Measurements from ENCODE around the gene GATB.

GATB gene

DNA sequence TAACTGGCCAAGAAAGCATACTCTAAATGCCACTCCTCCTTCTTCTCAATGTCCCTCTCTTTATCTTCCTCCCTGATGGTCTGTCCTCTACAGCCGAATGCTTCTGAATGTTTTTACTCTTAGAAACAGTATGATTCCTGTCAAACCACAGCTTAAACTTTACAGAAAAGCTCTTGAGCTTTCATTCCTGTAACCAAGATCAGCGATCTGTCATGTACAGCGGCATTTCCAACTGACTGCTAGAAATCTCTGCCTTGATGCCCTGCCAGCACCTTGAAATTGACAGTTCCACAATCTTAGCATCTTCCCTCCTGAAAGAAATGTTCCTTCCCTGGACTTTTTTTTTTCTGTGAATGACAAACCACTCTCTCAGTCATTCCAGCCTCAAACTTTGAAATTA, 11.5 kb upstream of the GATB start:
- peaks cover 32% of the 10 kb centered on the region for H3K4me1 Mint-ChIP-seq
- TF ChIP-seq, protein P1, sequence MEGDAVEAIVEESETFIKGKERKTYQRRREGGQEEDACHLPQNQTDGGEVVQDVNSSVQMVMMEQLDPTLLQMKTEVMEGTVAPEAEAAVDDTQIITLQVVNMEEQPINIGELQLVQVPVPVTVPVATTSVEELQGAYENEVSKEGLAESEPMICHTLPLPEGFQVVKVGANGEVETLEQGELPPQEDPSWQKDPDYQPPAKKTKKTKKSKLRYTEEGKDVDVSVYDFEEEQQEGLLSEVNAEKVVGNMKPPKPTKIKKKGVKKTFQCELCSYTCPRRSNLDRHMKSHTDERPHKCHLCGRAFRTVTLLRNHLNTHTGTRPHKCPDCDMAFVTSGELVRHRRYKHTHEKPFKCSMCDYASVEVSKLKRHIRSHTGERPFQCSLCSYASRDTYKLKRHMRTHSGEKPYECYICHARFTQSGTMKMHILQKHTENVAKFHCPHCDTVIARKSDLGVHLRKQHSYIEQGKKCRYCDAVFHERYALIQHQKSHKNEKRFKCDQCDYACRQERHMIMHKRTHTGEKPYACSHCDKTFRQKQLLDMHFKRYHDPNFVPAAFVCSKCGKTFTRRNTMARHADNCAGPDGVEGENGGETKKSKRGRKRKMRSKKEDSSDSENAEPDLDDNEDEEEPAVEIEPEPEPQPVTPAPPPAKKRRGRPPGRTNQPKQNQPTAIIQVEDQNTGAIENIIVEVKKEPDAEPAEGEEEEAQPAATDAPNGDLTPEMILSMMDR (IDR thresholded peaks at IDR 0.05; ENCODE audit: unreplicated experiment in 3 of 3): no peak
- peaks cover 11% of the 10 kb centered on the region for H3K36me3 Mint-ChIP-seq (ENCODE audit: low read depth)
- H3K27me3 Mint-ChIP-seq (ENCODE audit: low read depth): no peaks in the 10 kb centered on the region
- peak overlapping the region in 1 of 3 experiments; percentile 74 for H3K27ac Mint-ChIP-seq
- H3K4me3 Mint-ChIP-seq: no peak overlapping the region
- peaks cover 24% of the 10 kb centered on the region for H3K9me3 Mint-ChIP-seq

DNA sequence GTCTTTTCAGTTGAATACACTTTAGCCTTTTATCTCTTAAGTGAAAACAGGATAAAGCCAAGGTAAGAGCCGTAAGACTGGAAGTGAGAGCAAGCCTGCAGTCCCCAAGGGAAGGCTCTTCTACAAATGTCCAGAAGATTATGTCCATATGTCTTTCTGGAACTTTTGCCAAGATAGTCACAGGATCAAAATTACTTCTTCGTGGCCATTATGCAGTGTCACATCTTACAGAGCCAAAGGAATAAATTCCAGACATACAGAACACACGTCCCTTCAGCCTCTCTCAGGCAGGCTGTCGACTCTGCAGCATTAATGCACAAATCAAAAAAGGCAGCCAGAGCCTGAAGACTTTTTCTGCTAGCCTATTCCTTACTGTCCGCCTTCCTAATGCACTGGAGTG, 10.9 kb upstream of the GATB start:
- H3K27ac Mint-ChIP-seq: peak overlapping the region in 1 of 3 experiments; percentile 74
- no peak overlapping the region for H3K4me3 Mint-ChIP-seq
- TF ChIP-seq, protein P1 (IDR thresholded peaks at IDR 0.05; ENCODE audit: unreplicated experiment in 3 of 3): no peak
- H3K36me3 Mint-ChIP-seq (ENCODE audit: low read depth): peaks cover 11% of the 10 kb centered on the region
- H3K9me3 Mint-ChIP-seq: peaks cover 23% of the 10 kb centered on the region
- no peaks in the 10 kb centered on the region for H3K27me3 Mint-ChIP-seq (ENCODE audit: low read depth)
- H3K4me1 Mint-ChIP-seq: peaks cover 32% of the 10 kb centered on the region

DNA sequence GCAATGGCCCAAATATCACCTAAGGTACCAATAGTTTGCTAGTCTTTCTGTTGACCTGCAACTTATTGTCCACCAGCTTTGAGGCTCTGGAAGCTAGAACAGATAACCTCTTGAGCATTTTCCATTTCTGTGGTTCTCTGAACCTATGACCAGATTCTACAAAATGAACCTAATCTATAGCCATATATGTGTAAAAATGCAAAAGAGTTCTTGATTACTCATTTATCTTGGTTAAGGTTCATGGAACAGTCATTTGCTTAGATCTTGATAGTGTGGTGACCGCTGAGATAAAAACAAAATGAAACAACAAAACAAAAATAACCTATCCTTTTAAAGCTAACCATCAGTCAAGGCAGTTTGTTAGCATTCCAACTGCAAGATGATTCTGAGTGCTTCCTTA, 9.3 kb upstream of the GATB start:
- Mint-ChIP-seq H3K27me3 (ENCODE audit: low read depth) (no peaks in the 10 kb centered on the region), H3K4me1 (peaks cover 32% of the 10 kb centered on the region), H3K27ac (no peak overlapping the region), H3K4me3 (no peak overlapping the region), H3K9me3 (peaks cover 13% of the 10 kb centered on the region), H3K36me3 (ENCODE audit: low read depth) (peaks cover 7% of the 10 kb centered on the region)
- TF ChIP-seq, protein P1 (IDR thresholded peaks at IDR 0.05; ENCODE audit: unreplicated experiment in 3 of 3): no peak

DNA sequence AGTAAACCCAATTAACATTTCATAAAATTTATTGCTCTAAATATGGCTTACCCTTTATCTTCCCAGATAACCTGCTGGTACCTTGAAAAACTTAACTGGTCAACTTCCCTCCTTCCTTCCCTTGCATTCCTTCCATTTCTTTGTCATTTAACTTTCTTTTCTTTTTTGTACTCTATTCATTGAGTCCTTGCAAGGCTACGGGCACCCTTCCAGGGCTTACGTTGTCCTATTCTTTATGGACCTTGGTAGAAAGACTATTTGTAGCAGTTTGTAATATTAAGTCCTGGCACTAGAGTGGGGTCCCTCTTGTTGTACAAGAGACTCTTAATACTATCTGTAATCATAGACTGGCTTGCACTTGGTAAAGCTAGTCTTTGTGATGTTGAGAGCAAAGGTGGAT, 8.0 kb upstream of the GATB start:
- H3K9me3 Mint-ChIP-seq: peaks cover 4% of the 10 kb centered on the region
- H3K27me3 Mint-ChIP-seq (ENCODE audit: low read depth): no peaks in the 10 kb centered on the region
- H3K27ac Mint-ChIP-seq: no peak overlapping the region
- H3K36me3 Mint-ChIP-seq (ENCODE audit: low read depth): peaks cover 3% of the 10 kb centered on the region
- no peak overlapping the region for H3K4me3 Mint-ChIP-seq
- TF ChIP-seq, protein P1 (IDR thresholded peaks at IDR 0.05; ENCODE audit: unreplicated experiment in 3 of 3): no peak
- peaks cover 32% of the 10 kb centered on the region for H3K4me1 Mint-ChIP-seq

DNA sequence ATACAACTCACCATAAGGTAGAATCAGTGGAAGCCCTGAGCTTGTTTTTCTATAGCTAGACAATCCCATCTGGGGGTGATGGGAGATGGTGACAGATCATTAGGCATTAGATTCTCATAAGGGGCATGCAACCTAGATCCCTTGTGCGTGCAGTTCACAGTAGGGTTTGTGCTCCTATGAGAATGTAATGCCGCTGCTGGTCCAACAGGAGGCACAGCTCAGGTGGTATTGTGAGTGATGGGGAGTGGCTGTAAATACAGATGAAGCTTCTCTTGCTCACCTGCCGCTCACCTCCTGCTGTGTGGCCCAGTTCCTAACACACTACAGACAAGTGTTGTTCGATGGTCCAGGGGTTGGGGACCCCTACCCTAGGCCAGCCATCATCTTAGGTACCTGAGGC, 5.9 kb upstream of the GATB start:
- Mint-ChIP-seq H3K4me1 (peaks cover 28% of the 10 kb centered on the region), H3K27ac (no peak overlapping the region), H3K27me3 (ENCODE audit: low read depth) (no peaks in the 10 kb centered on the region), H3K9me3 (no peaks in the 10 kb centered on the region), H3K36me3 (ENCODE audit: low read depth) (no peaks in the 10 kb centered on the region), H3K4me3 (no peak overlapping the region)
- TF ChIP-seq, protein P1 (IDR thresholded peaks at IDR 0.05; ENCODE audit: unreplicated experiment in 3 of 3): no peak

DNA sequence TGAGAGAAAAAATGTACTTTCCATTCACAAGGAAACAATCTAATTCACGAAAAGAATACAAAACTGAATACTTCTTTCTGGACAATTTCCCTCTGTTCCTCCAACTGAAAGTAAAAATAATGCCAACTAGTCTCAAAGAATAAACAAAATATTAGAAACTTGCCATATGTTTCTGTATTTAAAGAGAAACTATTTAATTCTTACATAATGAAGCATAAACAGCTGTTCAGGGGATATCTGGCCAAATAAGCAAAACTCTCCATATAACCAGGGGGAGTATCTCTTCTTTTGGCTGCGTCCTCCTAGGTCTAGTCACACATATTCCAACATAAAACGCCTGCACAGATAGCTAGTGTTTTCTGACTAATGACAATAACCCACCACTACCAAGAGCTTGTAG, 805 bp downstream of the GATB start:
- no peaks in the 10 kb centered on the region for H3K27me3 Mint-ChIP-seq (ENCODE audit: low read depth)
- TF ChIP-seq, protein P1 (IDR thresholded peaks at IDR 0.05; ENCODE audit: unreplicated experiment in 3 of 3): no peak
- peak overlapping the region; percentile 80 to 87 (median 82) for H3K27ac Mint-ChIP-seq
- H3K4me3 Mint-ChIP-seq: peak overlapping the region; percentile 95 to 98 (median 97)
- peaks cover 5% of the 10 kb centered on the region for H3K36me3 Mint-ChIP-seq (ENCODE audit: low read depth)
- H3K9me3 Mint-ChIP-seq: no peaks in the 10 kb centered on the region
- peaks cover 14% of the 10 kb centered on the region for H3K4me1 Mint-ChIP-seq
